NB4 (cell line): Measurements from ENCODE around the gene SAMD10.

ENCODE experiments used
- DNase-seq: peaks from one replicate; pipeline ENCODE4 v3.0.0; 2010; ENCODE audit warnings: low read depth
- H3K4me3 ChIP-seq: one replicate; pipeline ENCODE4 v1.5.1; 2011; ENCODE audit warnings: mild to moderate bottlenecking, low read depth, low read length, moderate library complexity
- CTCF ChIP-seq: IDR thresholded peaks from one replicate; pipeline ENCODE4 v1.5.1; 2012; ENCODE audit warnings: low read depth, low read length
- MYC ChIP-seq: IDR thresholded peaks from 2 replicates; pipeline ENCODE4 v1.6.1; 2011; ENCODE audit warnings: low read depth, low read length
- POLR2A ChIP-seq: IDR thresholded peaks from 2 replicates; pipeline ENCODE4 v1.6.1; 2011; ENCODE audit warnings: mild to moderate bottlenecking; ENCODE audit not compliant: insufficient read length; ENCODE audit errors: extremely low read depth
- TF ChIP-seq, protein P1 (sequence below): IDR thresholded peaks from 2 replicates; pipeline ENCODE4 v1.6.1; 2011; ENCODE audit warnings: low read depth, low read length

Gene SAMD10

GRCh38 chr20:63966172-63966943 lies 13.1 kb downstream of the SAMD10 start:
- DNase-seq = no peak
- TF ChIP-seq CTCF = no peak
- TF ChIP-seq MYC = no peak
- TF ChIP-seq, protein P1, sequence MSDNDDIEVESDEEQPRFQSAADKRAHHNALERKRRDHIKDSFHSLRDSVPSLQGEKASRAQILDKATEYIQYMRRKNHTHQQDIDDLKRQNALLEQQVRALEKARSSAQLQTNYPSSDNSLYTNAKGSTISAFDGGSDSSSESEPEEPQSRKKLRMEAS = no peak
- TF ChIP-seq POLR2A = no peak
- no peak overlapping the region for H3K4me3 ChIP-seq

DNA sequence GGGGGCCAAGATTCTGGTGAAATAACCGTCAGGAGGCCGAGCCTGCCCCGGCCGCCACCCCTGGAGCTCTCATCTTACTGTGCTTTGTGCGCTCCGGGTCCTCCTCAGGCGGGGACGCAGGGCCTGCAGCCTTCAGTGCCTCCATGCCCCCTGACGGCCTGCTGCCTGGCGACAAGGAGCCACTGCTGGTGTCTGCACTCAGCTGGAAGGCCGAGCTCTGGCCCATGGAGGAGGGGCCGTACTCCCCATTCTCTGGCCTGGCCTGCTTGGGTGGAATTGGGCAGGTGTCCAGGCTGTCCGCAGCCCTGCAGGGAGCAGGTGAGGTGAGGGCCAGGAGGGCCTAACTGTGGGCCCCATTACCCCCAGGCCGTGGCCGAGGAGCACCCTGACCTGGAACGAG lies 15.0 kb downstream of the SAMD10 start:
- no peak overlapping the region for H3K4me3 ChIP-seq
- TF ChIP-seq POLR2A (no peak), CTCF (no peak), MYC (no peak)
- TF ChIP-seq, protein P1 = no peak
- DNase-seq = no peak

GRCh38 chr20:63963784-63964301 lies 15.6 kb downstream of the SAMD10 start:
- TF ChIP-seq CTCF (no peak), MYC (no peak), POLR2A (no peak)
- TF ChIP-seq, protein P1 = no peak
- H3K4me3 ChIP-seq = no peak overlapping the region
- no peak for DNase-seq

DNA sequence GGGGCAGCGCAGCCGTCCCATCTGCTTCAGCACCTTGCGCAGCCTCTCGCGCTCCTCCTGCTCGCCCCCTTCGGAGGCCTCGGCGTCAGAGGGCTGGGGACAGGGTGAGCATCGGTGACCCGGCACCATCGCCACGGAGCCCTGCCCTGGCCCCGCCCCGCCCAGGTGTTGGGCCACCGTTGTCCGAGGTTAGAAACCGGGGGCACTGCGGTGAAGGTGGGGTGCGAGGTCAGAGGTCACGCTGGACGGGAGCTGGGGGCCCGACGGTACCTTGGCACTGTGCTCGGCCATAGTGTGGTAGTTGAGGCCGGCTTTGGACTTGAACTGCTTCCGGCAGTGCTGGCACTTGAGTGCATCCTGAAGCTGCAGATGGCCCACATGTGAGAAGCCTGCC lies 16.1 kb downstream of the SAMD10 start:
- H3K4me3 ChIP-seq = no peak overlapping the region
- no peak for DNase-seq
- no peak for TF ChIP-seq CTCF
- TF ChIP-seq, protein P1 = no peak
- TF ChIP-seq MYC = no peak
- TF ChIP-seq POLR2A = no peak

GRCh38 chr20:63962426-63963347 lies 16.8 kb downstream of the SAMD10 start:
- H3K4me3 ChIP-seq = no peak overlapping the region
- TF ChIP-seq MYC = no peak
- no peak for TF ChIP-seq POLR2A
- no peak for TF ChIP-seq CTCF
- TF ChIP-seq, protein P1 = no peak
- no peak for DNase-seq
